ENCODE data around the gene PHLPP2.

DNA sequence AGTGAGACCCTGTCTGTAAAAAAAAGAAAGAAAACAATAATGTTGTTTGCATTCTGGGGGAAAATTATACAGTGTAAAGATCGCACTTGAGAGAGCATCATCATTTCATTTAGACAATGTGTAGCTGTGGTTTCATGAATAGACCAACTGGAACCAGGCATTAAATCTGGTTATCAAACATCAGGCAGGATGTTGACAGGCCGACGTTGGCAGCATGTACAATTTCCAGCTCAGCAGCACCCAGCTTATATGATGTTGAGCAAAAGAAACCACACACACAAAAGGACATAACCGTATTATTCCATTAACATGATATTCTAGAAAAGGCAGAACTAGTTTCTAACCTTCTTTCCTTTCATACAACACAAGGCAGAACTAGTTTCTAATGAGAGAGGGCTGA lies 92.7 kb downstream of the PHLPP2 start:
- no peak for TF ChIP-seq POLR2A (IDR thresholded peaks at IDR 0.05)
- no peak for TF ChIP-seq CTCF (IDR thresholded peaks at IDR 0.05)
- TF ChIP-seq POLR2AphosphoS5 (IDR thresholded peaks at IDR 0.05): no peak

All from gastroesophageal sphincter (tissue), 3 donors.